Fibroblast of villous mesenchyme (primary cell): Measurements from ENCODE around the gene RGS6. TPM values are rescaled to one million over a fixed set of nuclear protein-coding genes. Genes with fewer than 3 reads are reported as not detected.
"Not testable (repeated sequence)": the region's sequence is repeated elsewhere in the genome, so short reads cannot be mapped to it uniquely, and the experiment has no call there.

Source experiments
- DNase-seq: peaks from one replicate; pipeline ENCODE4 v3.0.0-alpha.2; 2010; ENCODE audit warnings: low read depth
- H3K4me3 ChIP-seq: 2 replicates; pipeline ENCODE4 v1.5.1; 2011; ENCODE audit warnings: low read depth, mild to moderate bottlenecking, low read length
- total RNA-seq: library from RNA; depleted of rRNA; stranded (reverse); fragments of >200 nt; gene quantifications from 2 replicates; pipeline ENCODE4 v1.2.3, GENCODE V29; 2012
- TF ChIP-seq, protein P1 (sequence below): IDR thresholded peaks from 2 replicates; pipeline ENCODE4 v1.5.1; 2012; ENCODE audit warnings: low read depth, mild to moderate bottlenecking, low read length; ENCODE audit not compliant: insufficient read depth

RGS6 gene
- total RNA-seq, 1 donor = not detected

DNA sequence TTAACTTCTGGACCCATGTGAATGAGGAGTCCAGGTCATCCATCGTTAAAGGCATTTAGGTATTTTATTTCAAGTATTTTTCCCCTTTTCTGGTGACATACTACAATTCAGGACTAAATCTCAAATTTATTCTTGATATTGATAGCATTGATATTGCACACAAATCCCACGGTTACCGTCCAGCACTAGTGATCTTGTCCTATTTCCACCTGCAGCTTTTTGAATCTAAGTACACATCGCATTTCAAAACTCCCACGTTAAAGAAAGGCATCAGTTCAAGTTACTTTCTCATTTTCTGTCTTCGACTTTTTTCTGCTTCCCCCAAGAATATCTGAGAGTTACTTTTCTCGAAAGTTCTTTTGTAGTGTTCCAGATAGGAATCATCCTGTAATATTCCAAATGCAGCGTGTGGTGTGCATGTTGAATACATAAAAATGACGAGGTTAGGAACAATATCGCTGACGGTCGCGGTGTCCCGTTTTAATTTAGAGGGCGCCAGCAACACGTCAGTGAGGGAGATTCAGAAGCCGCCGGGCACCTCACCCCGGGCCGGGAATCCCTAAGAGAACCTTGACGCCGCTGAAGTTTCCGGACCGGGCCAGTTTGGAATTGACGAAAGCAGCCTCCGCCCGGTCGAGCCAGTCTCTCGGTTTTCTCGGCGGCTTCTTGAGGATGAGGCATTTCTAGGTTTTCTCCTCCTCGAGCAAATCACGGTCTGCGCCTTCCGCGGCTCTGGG lies 569 bp upstream of the RGS6 start:
- TF ChIP-seq, protein P1, sequence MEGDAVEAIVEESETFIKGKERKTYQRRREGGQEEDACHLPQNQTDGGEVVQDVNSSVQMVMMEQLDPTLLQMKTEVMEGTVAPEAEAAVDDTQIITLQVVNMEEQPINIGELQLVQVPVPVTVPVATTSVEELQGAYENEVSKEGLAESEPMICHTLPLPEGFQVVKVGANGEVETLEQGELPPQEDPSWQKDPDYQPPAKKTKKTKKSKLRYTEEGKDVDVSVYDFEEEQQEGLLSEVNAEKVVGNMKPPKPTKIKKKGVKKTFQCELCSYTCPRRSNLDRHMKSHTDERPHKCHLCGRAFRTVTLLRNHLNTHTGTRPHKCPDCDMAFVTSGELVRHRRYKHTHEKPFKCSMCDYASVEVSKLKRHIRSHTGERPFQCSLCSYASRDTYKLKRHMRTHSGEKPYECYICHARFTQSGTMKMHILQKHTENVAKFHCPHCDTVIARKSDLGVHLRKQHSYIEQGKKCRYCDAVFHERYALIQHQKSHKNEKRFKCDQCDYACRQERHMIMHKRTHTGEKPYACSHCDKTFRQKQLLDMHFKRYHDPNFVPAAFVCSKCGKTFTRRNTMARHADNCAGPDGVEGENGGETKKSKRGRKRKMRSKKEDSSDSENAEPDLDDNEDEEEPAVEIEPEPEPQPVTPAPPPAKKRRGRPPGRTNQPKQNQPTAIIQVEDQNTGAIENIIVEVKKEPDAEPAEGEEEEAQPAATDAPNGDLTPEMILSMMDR = no peak
- H3K4me3 ChIP-seq = no peak overlapping the region
- no peak for DNase-seq

DNA sequence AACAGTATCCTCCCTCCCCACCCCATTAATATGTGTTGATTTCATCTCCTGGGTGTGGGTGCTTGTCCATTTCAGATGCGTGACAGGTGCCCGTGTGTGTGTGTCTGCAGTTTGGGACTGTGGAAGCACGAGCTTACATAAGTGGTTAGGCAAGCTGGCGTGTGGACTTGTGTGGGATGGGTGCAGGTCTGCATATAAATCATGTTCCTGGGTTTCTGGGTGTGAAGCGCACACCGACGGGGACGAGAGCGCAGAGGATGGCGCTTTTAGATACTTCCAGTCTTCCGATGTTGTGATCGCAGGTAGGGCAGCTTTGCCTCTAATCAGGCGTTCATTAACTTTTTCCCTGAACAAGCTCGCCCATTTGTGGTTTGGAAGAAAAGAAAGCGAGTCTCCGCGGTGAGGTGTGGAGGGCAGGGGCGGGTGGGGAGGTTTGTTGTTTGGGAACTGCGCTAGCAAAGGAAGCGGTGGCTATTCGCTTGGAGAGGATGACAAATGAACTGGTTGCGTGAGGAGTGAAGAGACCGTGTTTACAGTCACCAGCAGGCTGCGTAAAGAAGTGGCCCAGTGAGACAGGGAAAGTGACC lies 865 bp downstream of the RGS6 start:
- DNase-seq = no peak
- H3K4me3 ChIP-seq = no peak overlapping the region
- TF ChIP-seq, protein P1 = no peak

DNA sequence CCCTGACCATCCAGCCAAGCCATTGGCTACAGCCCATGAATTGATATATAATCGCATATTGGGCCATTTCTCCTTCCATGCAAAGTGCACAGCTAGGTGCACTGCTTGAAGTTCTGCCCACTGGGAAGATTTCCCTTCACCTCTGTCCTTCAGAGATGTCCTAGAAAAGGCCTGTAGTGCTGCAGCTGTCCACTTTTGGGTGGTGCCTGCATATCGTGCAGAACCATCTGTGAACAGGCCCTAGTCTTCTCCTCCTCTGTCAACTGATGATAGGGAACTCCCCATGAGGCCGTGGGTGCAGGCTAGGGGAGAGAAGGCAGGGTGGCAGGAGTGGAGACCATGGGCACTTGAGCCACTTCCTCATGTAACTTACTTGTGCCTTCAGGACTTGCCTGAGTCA lies 6.0 kb downstream of the RGS6 start:
- H3K4me3 ChIP-seq, DNase-seq: not testable (repeated sequence)

DNA sequence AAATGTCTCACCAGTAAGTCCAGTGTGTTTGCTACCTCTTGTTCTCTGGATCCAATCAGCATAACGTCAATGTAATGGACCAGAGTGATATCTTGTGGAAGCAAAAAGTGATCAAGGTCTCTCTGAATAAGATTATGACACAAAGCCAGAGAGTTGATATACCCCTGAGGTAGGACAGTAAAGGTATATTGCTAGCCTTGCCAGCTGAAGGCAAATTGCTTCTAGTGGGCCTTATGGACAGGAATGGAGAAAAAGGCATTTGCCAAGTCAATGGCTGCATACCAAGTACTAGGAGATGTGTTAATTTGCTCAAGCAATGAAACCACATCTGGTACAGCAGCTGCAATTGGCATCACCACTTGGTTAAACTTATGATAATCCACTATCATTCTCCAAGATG lies 7.1 kb downstream of the RGS6 start:
- H3K4me3 ChIP-seq, DNase-seq: not testable (repeated sequence)

DNA sequence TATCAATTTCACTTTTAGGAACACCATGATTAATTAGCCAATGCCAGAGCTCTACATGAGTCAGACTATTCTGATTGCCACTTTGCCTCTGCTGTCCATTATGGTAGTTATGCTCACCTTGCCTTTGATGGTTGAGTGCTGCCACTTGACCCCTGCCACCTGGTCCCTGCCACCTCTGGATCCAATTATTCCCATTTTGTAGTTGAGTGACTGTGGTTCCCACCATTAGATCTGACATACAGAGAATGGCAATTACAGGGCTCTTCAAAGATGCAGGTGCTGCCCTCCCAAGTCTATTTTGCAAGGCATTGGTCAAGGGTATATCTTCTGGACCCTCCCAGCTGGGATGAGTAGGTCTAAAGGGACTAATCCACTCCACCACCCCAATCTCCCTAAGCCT lies 8.3 kb downstream of the RGS6 start:
- H3K4me3 ChIP-seq, DNase-seq: not testable (repeated sequence)

DNA sequence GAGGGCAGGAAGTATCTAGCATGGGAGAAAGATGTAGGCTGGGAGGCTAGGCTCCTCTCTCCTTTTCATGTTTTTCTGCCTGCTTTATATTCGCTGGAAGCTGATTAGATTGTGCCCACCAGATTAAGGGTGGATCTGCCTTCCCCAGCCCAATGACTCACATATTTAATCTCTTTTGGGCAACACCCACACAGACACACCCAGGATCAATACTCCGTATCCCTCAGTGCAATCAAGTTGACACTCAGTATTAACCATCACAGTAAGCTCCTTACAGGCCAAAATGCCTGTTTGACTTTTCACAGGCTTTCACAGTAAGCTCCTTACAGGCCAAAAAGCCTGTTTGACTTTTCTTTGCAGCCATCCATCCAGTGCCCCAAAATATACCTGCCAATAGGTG lies 9.4 kb downstream of the RGS6 start:
- DNase-seq, H3K4me3 ChIP-seq: not testable (repeated sequence)

DNA sequence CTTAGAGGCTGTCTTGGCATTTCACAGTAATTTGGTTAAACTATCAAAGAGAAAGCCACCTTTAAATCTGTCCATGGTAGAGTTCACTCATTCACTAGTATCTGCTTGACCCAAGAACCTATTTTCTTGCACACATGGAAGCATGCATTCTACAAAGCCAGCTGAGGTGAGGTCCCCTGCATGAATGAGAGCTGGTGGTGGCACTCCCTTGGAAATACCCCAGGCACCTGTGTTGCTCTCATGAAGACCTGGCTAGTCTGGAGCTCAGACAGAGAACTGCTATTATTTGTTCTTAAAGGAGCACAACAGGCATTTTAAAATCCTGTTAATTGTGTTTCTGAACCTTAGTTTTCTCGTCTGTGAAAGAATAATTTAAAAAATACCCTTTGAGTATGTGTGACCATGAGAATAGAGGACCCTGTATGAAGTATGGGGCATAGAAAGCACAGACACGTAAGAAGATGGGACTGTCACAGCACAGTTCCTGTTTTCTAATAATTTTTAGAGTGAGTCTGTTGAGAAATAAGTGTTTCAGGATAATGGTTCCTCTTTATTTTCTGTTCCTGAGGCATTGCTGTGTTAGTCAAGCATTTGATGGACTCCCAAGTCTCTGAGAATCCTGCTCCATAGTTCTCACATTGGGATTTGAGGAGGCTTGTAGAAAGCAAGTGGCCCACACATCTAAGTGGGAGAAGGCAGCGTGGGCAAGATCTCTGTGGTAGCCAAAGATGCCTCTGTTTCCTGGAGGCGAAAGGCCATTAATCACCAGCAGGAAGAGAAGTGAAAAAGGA lies 10.9 kb downstream of the RGS6 start:
- TF ChIP-seq, protein P1 = no peak
- no peak for DNase-seq
- H3K4me3 ChIP-seq = no peak overlapping the region

DNA sequence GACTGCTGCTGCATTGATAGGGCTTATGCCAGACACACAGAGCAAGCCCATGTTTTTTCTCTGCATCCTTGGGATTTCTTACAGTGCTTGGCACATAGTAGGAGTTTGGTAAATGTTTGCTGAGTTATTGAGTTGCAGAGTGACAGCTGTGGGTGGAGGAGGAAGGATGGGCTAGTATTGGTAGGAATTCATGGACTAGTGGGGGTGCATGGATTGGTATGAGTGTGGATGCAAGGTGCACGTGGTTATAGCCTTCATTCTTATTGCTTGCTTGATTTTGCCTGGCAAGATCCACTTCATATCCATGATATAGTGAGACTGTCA lies 11.4 kb downstream of the RGS6 start:
- DNase-seq = no peak
- TF ChIP-seq, protein P1 = no peak
- no peak overlapping the region for H3K4me3 ChIP-seq
